Liver (tissue), 9 donors: ENCODE measurements around the gene KRT85. TPM values are rescaled to one million over a fixed set of nuclear protein-coding genes. Genes with fewer than 3 reads are reported as not detected.

ENCODE experiments used
- DNase-seq: peaks from one replicate; pipeline ENCODE4 v3.0.0-alpha.2; 2017; ENCODE audit warnings: low spot score
- H3K27ac ChIP-seq, 2 donors: one replicate each; pipeline ENCODE4 v1.7.0; 2013; ENCODE audit warnings: inconsistent platforms in 2 of 2, low read length in 2 of 2, control low read depth in 1 of 2, low read depth in 1 of 2, mild to moderate bottlenecking in 1 of 2
- H3K27me3 ChIP-seq, 4 donors: one replicate each; pipeline versions ENCODE4 v1.6.1 to v1.7.0; 2013; ENCODE audit warnings: low read length in 3 of 4, inconsistent platforms in 1 of 4, mild to moderate bottlenecking in 1 of 4, moderate library complexity in 1 of 4; ENCODE audit not compliant: control insufficient read depth in 4 of 4, insufficient read depth in 4 of 4
- H3K36me3 ChIP-seq, 4 donors: one replicate each; pipeline versions ENCODE4 v1.6.1 to v1.7.0; 2013; ENCODE audit warnings: low read length in 3 of 4, mild to moderate bottlenecking in 3 of 4, low read depth in 1 of 4, moderate library complexity in 1 of 4; ENCODE audit not compliant: control insufficient read depth in 4 of 4, insufficient read depth in 3 of 4
- H3K4me1 ChIP-seq, 4 donors: one replicate each; pipeline versions ENCODE4 v1.6.1 to v1.7.0; 2013; ENCODE audit warnings: low read length in 3 of 4, mild to moderate bottlenecking in 3 of 4, moderate library complexity in 1 of 4; ENCODE audit not compliant: control insufficient read depth in 4 of 4, insufficient read depth in 4 of 4
- H3K4me3 ChIP-seq, 3 donors: one replicate each; pipeline versions ENCODE4 v1.6.1 to v1.7.0; 2013; ENCODE audit warnings: low read length in 3 of 3, control low read depth in 1 of 3, low read depth in 1 of 3, mild to moderate bottlenecking in 1 of 3
- H3K9ac ChIP-seq, 2 donors: one replicate each; pipeline ENCODE4 v1.7.0; 2013; ENCODE audit warnings: low read length in 2 of 2, mild to moderate bottlenecking in 2 of 2, moderate library complexity in 2 of 2, control low read depth in 1 of 2, low read depth in 1 of 2
- H3K9me3 ChIP-seq, 4 donors: one replicate each; pipeline versions ENCODE4 v1.6.1 to v1.7.0; 2013; ENCODE audit warnings: low read length in 3 of 4; ENCODE audit not compliant: control insufficient read depth in 4 of 4
- CTCF ChIP-seq: fragments of 150-350 bp; IDR thresholded peaks from 2 replicates; pipeline ENCODE4 v1.5.1; 2017; ENCODE audit warnings: improper control_type of control experiment, low read depth, low read length; ENCODE audit not compliant: missing input control
- EGR1 ChIP-seq, 2 donors: IDR thresholded peaks; 2 replicates each; pipeline ENCODE4 v1.6.1; 2016 to 2018; ENCODE audit warnings: antibody characterized with exemption in 2 of 2, low read depth in 2 of 2
- FOXA2 ChIP-seq: IDR thresholded peaks from 2 replicates; pipeline ENCODE4 v1.6.1; 2016; ENCODE audit warnings: antibody characterized with exemption
- GABPA ChIP-seq, 2 donors: IDR thresholded peaks in 1 of 2; conservative IDR thresholded peaks in 1 of 2; 2 replicates each; pipeline ENCODE4 v1.6.1; 2016; ENCODE audit warnings: antibody characterized with exemption in 2 of 2, mild to moderate bottlenecking in 1 of 2, moderate library complexity in 1 of 2
- HNF4A ChIP-seq, 2 donors: conservative IDR thresholded peaks; 2 replicates each; pipeline ENCODE4 v1.6.1; 2016; ENCODE audit warnings: antibody characterized with exemption in 2 of 2, mild to moderate bottlenecking in 2 of 2
- HNF4G ChIP-seq: IDR thresholded peaks from 2 replicates; pipeline ENCODE4 v1.6.1; 2016; ENCODE audit warnings: antibody characterized with exemption
- JUND ChIP-seq, 2 donors: IDR thresholded peaks; 2 replicates each; pipeline ENCODE4 v1.6.1; 2016; ENCODE audit warnings: antibody characterized with exemption in 2 of 2
- NR2F2 ChIP-seq: IDR thresholded peaks from 2 replicates; pipeline ENCODE4 v1.6.1; 2016; ENCODE audit warnings: antibody characterized with exemption
- RAD21 ChIP-seq, 2 donors: IDR thresholded peaks; 2 replicates each; pipeline ENCODE4 v1.6.1; 2016; ENCODE audit warnings: antibody characterized with exemption in 2 of 2, mild to moderate bottlenecking in 2 of 2
- REST ChIP-seq: IDR thresholded peaks from 2 replicates; pipeline ENCODE4 v1.6.1; 2016; ENCODE audit warnings: antibody characterized with exemption, mild to moderate bottlenecking
- RXRA ChIP-seq, 2 donors: IDR thresholded peaks; 2 replicates each; pipeline ENCODE4 v1.6.1; 2017 to 2018; ENCODE audit warnings: antibody characterized with exemption in 2 of 2, mild to moderate bottlenecking in 1 of 2
- TAF1 ChIP-seq: conservative IDR thresholded peaks from 2 replicates; pipeline ENCODE4 v1.6.1; 2016; ENCODE audit warnings: antibody characterized with exemption, mild to moderate bottlenecking
- WGBS: extraction: QIAGEN DNeasy Blood & Tissue Kit; methylation state at CpG from one replicate; pipeline ENCODE4 v1.1.7; 2013; 5-methylcytosine and 5-hydroxymethylcytosine counted together
- polyA plus RNA-seq, 2 donors: library from polyadenylated mRNA; stranded (reverse) in 1 of 2; unstranded in 1 of 2; fragments of 200-250 nt in 1 of 2; fragments of >200 nt in 1 of 2; fragmentation: Nextera tagmentation in 1 of 2; extraction: Ambion mirVana in 1 of 2; gene quantifications; one replicate each; pipeline versions ENCODE4 v1.2.1 to v1.2.3, GENCODE V29; 2013 to 2015
- total RNA-seq, 2 donors: library from RNA; depleted of rRNA; stranded (reverse); fragments of >200 nt; gene quantifications; one replicate each; pipeline ENCODE4 v1.2.3, GENCODE V29; 2014
- donor health status: healthy.
- donor health status: healthy.
- donor health status: healthy.
- donor health status: healthy.
- donor health status: healthy.

Gene KRT85
- total and polyA plus RNA-seq, 4 donors, result not detected

GRCh38 chr12:52380271-52380694, 13.0 kb upstream of the KRT85 start:
- TF ChIP-seq CTCF (peak; percentile 23), RAD21 (IDR thresholded peaks at IDR 0.05) (peak in 1 of 2 donors; percentile 32), GABPA (IDR thresholded peaks at IDR 0.05 in 1 of 2, conservative IDR thresholded peaks at IDR 0.05 in 1 of 2) (no peak)
- no peaks in the 10 kb centered on the region for H3K27me3 ChIP-seq
- no peak overlapping the region for H3K9ac ChIP-seq
- no peaks in the 10 kb centered on the region for H3K36me3 ChIP-seq
- WGBS, result 61% methylated on average over 15 of the region's 15 CpGs
- no peaks in the 10 kb centered on the region for H3K9me3 ChIP-seq
- no peak for DNase-seq
- H3K27ac ChIP-seq, result no peak overlapping the region
- no peak overlapping the region for H3K4me3 ChIP-seq
- no peaks in the 10 kb centered on the region for H3K4me1 ChIP-seq

GRCh38 chr12:52379536-52379935, 12.3 kb upstream of the KRT85 start:
- no peaks in the 10 kb centered on the region for H3K27me3 ChIP-seq
- no peak overlapping the region for H3K27ac ChIP-seq
- DNase-seq, result no peak
- H3K9ac ChIP-seq, result no peak overlapping the region
- 91% methylated on average over 6 of the region's 6 CpGs for WGBS
- H3K9me3 ChIP-seq, result no peaks in the 10 kb centered on the region
- TF ChIP-seq FOXA2 (no peak), CTCF (no peak), HNF4A (conservative IDR thresholded peaks at IDR 0.05) (no peak), REST (no peak)
- no peaks in the 10 kb centered on the region for H3K4me1 ChIP-seq
- H3K4me3 ChIP-seq, result no peak overlapping the region
- no peaks in the 10 kb centered on the region for H3K36me3 ChIP-seq

- 72% methylated on average over 19 of the region's 19 CpGs for WGBS
- Histone ChIP-seq H3K9me3 (no peaks in the 10 kb centered on the region), H3K4me1 (no peaks in the 10 kb centered on the region), H3K36me3 (no peaks in the 10 kb centered on the region), H3K4me3 (no peak overlapping the region), H3K27me3 (no peaks in the 10 kb centered on the region), H3K27ac (no peak overlapping the region), H3K9ac (no peak overlapping the region)
- DNase-seq, result no peak
- no peak for TF ChIP-seq HNF4G
- TF ChIP-seq TAF1, result no peak
- no peak for TF ChIP-seq FOXA2
- no peak for TF ChIP-seq HNF4A (conservative IDR thresholded peaks at IDR 0.05)
- no peak for TF ChIP-seq NR2F2
- TF ChIP-seq RAD21 (IDR thresholded peaks at IDR 0.05), result no peak
- TF ChIP-seq RXRA (IDR thresholded peaks at IDR 0.05), result no peak
- no peak for TF ChIP-seq JUND (IDR thresholded peaks at IDR 0.05)
- no peak for TF ChIP-seq REST
- TF ChIP-seq EGR1 (IDR thresholded peaks at IDR 0.05; ENCODE audit: low read depth in 2 of 2), result no peak
- no peak for TF ChIP-seq CTCF
Observed at GRCh38 chr12:52378091-52378490, 10.8 kb upstream of the KRT85 start.
